ENCODE results near the gene FKBP8.

FKBP8 gene

GRCh38 chr19:18502246-18502637 lies 41.1 kb downstream of the FKBP8 start:
- no peak for DNase-seq

- DNase-seq: peak; percentile 63 to 81 (median 72)
Measured at GRCh38 chr19:18501832-18502231, 41.5 kb downstream of the FKBP8 start.

- no peak for DNase-seq
Measured at GRCh38 chr19:18501351-18501750, 42.0 kb downstream of the FKBP8 start.

- DNase-seq: no peak
Measured at GRCh38 chr19:18500799-18501198, 42.6 kb downstream of the FKBP8 start.

- no peak for DNase-seq
Measured at GRCh38 chr19:18500376-18500775, 43.0 kb downstream of the FKBP8 start.

- peak; percentile 56 to 74 (median 64) for DNase-seq
Measured at GRCh38 chr19:18499055-18499775, 44.2 kb downstream of the FKBP8 start.

GRCh38 chr19:18496980-18497256 lies 46.5 kb downstream of the FKBP8 start:
- DNase-seq: no peak

- peak; percentile 80 to 92 (median 85) for DNase-seq
Measured at GRCh38 chr19:18496167-18496979, 47.0 kb downstream of the FKBP8 start.

GRCh38 chr19:18495204-18495911 lies 48.0 kb downstream of the FKBP8 start:
- no peak for DNase-seq

- DNase-seq: peak in 2 of 4 experiments; percentile 32 to 37
Measured at GRCh38 chr19:18494267-18494607, 49.1 kb downstream of the FKBP8 start.

GRCh38 chr19:18493440-18494266 lies 49.7 kb downstream of the FKBP8 start:
- DNase-seq: no peak

GRCh38 chr19:18491995-18492953 lies 51.1 kb downstream of the FKBP8 start:
- DNase-seq: no peak

GRCh38 chr19:18490728-18491127 lies 52.6 kb downstream of the FKBP8 start:
- DNase-seq: no peak

GRCh38 chr19:18489627-18490184 lies 53.7 kb downstream of the FKBP8 start:
- no peak for DNase-seq

GRCh38 chr19:18488838-18489626 lies 54.3 kb downstream of the FKBP8 start:
- no peak for DNase-seq

GRCh38 chr19:18488403-18488723 lies 55.0 kb downstream of the FKBP8 start:
- peak; percentile 49 to 68 (median 65) for DNase-seq

- no peak for DNase-seq
Measured at GRCh38 chr19:18487576-18488402, 55.6 kb downstream of the FKBP8 start.

- no peak for DNase-seq
Measured at GRCh38 chr19:18486746-18487145, 56.6 kb downstream of the FKBP8 start.

- no peak for DNase-seq
Measured at GRCh38 chr19:18484992-18485391, 58.4 kb downstream of the FKBP8 start.
